ENCODE measurements around the gene DLX6. TPM values are rescaled to one million over a fixed set of nuclear protein-coding genes. Genes with fewer than 3 reads are reported as not detected.

The DLX6 gene
- not detected in 2 replicates for total RNA-seq

GRCh38 chr7:97005183-97006054, at the start of gene DLX6:
TSS of gene DLX6 (plus strand) at chr7:97005553. CDS start at chr7:97005978, 425 bp downstream.

DNA sequence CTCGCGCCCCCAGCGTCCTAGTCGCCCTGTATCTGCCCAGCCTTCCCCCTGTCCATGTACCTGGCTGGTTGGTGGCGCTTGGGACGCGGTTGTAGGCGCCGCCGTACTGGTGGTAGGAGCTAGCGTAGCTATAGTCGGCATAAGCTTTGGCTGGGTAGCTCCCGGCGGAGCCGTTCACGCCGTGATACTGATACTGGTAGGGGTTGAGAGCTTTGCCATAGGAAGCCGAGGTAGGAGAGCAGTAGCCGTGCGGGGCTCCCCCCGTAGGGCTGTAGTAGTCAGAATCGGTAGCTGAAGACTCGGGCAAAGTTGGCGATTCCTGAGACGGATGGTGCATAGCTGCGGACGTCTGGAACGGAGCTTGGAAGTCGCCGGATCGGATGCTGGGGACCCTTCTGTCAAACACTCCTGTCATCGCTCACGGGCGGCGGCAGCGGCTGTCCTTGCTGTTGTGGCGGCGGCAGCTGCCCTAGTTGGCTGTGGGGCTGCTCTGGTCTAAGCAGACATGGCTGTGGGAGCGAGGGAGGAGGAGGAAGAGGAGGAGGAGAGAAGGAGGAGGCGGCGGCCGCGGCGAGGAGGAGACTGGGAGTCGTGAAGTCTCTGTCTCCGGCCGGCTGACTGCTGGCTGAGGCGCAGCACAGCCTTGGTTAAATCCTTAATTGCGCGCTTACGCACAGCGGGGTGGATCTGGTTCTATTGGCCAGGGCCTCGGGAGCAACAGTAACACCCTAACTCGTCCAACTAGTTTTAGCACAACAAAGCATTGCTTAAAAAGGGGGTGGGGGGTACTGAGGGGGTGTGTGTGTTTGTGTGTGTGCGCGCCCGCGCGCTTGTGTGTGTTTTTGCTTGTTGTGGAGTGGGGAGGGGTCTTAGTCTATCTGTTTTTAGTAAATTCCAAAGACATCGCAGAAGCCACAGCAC, 19.1 kb downstream of the DLX6 start, which contains the start of gene DLX5:
Gene DLX5, minus strand, starts transcription at position 623 of the 921 bp plus-strand sequence. Its CDS starts 208 bp downstream, at position 415.

Other genes starting within 250 kb of the DLX6 start
- 0.28 and 1.1 TPM in 2 replicates for gene DLX5, start 19.3 kb downstream of the DLX6 start, total RNA-seq
- 27.8 and 29.3 TPM in 2 replicates for gene SDHAF3, start 112.1 kb downstream of the DLX6 start, total RNA-seq